NCI-H2196 treated with DMSO at 0.1 percent for 48 hours (cell line): ENCODE data around the gene SLC22A3.

ENCODE experiments used
- DNase-seq: peaks from one replicate; lab custom pipeline; 2025; ENCODE audit not compliant: unreplicated experiment; lab: John Stamatoyannopoulos, UW

Gene SLC22A3

GRCh38 chr6:160400446-160400845 lies 52.3 kb downstream of the SLC22A3 start:
- DNase-seq = no peak

- no peak for DNase-seq
These were observed 60.4 kb downstream of the SLC22A3 start for GRCh38 chr6:160408528-160408927.

DNA sequence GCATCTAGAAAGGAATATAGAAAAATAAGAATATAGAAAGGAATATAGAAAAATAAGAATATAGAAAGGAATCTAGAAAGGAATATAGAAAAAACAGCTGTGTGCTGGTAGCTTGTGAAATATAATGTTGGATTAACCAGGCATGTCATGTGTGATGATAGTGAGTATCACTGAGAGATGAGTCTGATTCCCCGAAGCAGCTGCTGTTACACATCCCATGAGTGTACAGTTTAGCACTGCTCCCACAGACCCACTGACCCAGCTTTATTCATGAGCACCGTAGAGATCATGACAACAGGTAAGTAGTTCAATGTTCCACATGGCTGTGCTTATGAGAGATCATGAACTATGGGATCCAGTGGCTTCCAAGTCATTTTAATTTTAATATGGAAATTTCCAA lies 64.8 kb downstream of the SLC22A3 start:
- DNase-seq = no peak

DNA sequence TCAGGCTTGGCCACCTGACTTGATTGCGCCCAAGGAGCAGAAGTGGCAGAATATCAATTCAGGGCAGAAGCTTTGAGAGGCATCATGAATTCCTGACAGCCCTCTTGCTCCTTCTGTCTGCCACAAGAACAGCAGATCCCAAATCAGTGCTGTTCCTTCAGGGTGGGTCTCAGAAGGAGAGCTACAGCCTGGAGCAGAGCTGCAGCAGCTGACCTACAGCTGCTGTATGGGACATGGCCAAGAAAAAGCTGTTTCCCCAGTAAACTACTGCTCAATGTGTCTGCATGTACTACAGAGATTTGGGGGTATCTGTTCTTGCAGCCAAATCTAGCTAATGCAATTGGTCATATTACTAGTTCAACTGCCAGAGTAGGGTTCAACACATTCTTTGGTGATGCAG lies 69.0 kb downstream of the SLC22A3 start:
- no peak for DNase-seq

GRCh38 chr6:160417550-160417949 lies 69.4 kb downstream of the SLC22A3 start:
- DNase-seq = no peak

DNA sequence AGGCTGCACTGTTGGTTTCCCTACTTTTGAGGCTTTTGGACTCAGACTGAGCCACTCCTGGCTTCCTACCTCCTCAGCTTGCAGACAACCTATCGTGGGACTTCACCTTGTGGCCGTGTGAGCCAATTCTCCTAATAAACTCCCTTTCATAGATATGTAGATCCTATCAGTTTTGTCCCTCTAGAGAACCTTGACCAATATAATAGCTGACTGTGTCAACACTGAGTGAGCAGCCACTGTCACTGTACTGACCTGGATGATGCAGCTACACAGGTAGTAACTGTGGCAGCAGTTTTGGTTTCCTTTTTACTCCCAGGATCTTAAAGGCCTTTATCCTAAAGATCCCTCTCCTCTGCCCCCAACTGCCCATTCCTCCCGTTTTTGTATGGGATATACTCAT lies 70.2 kb downstream of the SLC22A3 start:
- no peak for DNase-seq

- DNase-seq = no peak
These were observed 71.3 kb downstream of the SLC22A3 start for GRCh38 chr6:160419488-160419887.

DNA sequence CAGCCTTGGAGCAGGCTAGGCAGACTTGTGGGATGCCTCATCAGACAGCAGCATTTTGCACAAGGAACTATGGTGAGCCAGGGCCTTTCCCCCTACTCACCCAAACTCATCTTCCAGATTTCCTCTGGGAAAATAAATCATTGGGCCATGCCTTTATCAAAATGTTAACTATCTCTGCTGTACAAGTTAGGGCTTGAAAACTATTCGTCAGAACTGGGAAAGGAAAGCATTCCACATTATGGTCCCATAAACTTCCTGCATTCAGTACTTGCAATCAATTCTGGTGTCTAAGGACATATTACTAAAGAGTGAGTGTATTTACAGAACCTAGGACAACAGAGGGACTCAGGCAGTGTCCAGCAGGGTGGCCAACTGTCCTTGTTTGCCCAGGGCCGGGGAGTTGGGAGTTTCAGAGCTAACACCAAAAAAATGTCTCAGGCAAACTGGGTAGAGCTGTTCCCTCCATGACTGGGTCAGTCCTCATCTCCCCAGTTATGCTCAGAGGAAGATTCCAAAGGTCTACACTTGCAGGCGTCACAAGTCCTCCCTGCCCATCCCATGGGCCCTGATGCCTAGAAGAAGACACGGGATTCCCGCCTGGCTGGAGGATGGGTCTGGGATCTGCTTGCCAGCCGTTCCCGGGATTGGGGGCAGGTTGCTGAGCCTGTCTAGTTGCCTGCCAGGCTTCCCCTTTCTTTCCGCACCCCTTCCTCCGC lies 72.2 kb downstream of the SLC22A3 start:
- DNase-seq = no peak

DNA sequence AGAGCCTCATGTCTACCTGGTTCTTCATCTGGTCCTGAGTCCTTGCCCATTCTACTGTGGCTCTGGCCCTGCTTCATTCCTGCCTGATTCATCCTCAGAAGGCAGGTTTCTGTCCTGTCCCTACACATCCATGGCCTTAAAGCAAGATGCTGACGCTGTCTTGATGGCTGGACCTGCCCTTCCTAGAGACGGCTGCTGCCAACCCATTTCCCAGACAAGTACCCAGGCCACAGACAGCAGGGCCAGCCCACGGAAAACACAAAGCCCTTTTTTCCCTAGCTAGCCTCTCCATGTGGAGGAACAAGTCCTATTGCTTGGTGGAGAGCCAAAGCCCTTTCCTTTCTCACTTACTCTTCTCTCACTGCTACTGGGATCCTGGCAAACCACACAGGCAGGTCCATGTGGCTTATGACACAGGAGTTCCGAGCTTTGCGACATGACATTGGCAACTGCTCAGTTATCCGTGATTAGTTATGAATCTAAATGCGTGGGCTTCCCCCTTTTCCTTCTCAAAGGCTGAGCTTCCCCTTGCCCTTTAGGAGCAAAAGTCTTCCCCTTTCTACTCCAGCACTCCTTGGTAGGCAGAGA lies 72.9 kb downstream of the SLC22A3 start:
- DNase-seq = no peak

DNA sequence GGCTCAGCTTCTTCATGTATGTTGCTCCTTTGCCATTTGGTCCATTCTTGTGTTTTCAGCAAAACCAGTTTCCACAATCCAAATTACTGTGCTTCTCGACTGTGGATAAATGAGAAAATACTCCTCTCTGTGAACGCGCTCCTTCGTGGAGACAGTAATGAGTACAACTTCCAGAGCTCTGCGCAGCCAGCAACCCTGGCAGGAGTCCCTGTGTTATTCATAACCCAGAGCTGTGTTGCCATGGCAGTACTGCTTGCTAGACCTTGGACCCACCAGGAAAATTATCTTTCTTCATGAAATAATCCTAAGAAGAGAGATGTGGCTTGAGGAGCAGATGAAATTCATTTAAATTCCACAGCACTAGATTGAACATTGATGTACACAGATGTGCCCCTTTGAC lies 73.7 kb downstream of the SLC22A3 start:
- no peak for DNase-seq

GRCh38 chr6:160424256-160424655 lies 76.1 kb downstream of the SLC22A3 start:
- DNase-seq = no peak

- DNase-seq = no peak
These were observed 78.0 kb downstream of the SLC22A3 start for GRCh38 chr6:160426136-160426535.

- no peak for DNase-seq
These were observed 79.3 kb downstream of the SLC22A3 start for GRCh38 chr6:160427312-160428068.

DNA sequence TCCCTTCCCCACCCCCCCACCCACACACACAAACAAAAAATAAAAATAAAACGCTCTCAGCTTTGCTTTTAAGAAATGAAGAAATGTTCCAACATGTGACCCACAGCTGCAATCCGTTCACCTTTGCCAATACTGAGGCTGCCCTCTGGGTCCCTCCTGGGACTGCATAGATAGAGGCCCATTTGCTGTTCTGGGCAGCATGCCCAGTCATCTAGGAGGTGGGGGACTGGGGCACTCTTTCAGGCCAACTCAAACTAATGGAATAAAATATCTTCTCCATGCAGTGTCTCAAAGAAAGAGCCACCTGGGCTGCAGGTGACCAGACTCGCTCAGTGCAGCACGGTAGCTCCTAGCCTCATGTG lies 79.9 kb downstream of the SLC22A3 start:
- DNase-seq = no peak

- no peak for DNase-seq
These were observed 80.8 kb downstream of the SLC22A3 start for GRCh38 chr6:160428818-160429619.

DNA sequence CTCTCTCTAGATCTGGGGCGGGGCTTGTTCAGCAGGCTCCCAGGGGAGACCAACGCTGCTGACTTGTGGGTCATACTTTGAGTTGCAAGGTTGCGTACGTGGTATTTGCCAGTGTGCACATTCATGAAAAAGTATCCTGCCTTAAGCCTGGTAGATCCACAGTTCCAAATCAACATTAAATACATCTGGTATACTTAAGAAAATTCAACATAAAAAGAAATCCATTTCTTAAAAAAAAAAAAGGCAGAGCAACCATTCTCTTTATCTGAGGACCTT lies 81.4 kb downstream of the SLC22A3 start:
- DNase-seq = no peak

DNA sequence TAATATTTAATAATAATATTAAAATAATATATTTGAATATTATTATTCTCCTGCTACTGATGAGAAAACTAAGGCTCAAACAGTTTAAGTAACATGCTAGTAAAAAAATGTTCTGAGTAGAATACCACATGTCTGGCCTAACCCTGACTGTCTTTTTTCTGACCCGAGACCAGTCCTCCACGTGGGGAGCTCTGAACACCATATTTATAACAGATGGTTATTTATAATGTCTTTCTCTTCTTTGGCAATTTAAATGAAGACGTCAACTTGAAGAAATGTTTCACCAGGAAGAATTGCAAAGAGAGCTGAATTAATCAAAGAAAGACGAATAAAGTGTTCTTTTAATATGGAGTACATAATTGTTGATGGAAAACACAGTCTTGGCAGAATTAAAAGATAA lies 82.0 kb downstream of the SLC22A3 start:
- no peak for DNase-seq

DNA sequence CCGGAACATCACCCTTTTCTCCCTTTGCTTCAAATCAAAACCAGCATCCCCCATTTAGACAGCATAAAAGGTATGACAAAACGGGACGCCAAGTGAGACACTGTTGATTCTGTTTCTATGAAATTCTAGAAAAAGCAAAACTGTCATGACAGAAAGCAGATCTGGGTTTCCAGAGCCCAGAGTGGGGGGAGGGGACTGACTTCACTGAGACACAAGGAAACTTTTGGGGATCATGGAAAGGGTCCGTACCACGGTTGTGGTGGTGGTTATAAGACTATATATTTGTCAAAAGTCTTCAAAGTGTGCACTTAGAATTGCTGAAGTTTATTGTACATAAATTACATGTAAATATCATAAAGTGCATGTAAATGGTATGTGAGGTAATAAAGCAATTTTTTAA lies 82.6 kb downstream of the SLC22A3 start:
- no peak for DNase-seq

DNA sequence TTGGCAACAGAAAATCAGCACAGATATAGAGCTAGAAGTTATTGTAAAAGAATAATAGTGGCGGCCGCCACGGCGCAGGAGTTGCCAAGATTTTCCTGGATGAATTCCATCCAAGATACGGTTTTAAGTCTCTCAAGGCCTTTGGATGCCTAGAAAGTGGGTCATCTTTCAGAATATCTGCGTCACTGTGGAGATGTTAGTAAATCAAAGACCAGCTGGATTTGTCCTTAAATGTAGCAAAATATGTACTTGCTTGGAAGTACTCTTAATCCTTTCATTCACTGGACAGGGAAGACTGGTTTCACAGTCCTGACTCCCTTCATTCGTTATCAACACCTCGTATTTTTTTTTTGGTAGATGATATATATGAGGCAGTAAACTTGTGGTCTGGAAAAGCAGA lies 83.0 kb downstream of the SLC22A3 start:
- DNase-seq = no peak

DNA sequence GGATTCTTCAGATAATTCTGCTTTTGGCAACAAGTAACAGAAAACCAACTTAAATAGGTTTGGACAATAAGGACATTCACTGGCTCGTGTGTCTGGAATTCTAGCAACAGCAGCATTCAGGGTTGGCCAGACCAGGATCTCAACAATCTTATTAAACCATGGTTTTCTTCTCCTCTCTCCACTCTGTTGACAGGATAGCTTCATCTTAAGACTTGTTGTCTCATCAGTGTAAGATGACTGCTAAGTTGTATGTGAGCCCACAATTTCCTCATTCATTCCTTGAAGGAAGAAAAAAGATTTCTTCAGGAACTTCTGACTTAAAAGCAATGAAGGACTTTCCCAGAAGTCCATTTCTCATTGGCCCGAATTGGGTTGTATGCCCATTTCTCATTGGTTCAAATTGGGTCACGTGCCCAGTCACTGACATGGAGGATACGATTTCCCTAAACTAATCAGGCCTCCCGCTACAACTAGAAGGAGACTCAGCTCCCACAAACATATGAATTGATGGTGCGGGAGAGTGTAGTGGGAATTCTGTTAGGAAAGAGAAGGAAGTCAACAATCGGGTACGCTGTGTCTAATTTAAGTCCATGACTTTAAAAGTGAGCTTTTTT lies 83.7 kb downstream of the SLC22A3 start:
- DNase-seq = no peak

- DNase-seq = no peak
These were observed 87.8 kb downstream of the SLC22A3 start for GRCh38 chr6:160435935-160436334.
